ENCODE data around the gene HIF3A. TPM values are rescaled to one million over a fixed set of nuclear protein-coding genes. Genes with fewer than 3 reads are reported as not detected.
"Not testable (repeated sequence)": the region's sequence is repeated elsewhere in the genome, so short reads cannot be mapped to it uniquely, and the experiment has no call there.

The HIF3A gene
- total RNA-seq, 4 donors from 2014 or later: 3.8 to 52.8 (median 6.2) TPM

GRCh38 chr19:46373491-46374359, 76.9 kb downstream of the HIF3A start:
- peaks cover 38 to 80% (median 45%) of the 10 kb centered on the region in 3 donors for H3K4me1 ChIP-seq
- intact Hi-C loops (cut with DNase I): no loop called here
- no peaks in the 10 kb centered on the region for H3K9me3 ChIP-seq
- peak overlapping the region in 1 of 4 donors; percentile 37 for H3K4me3 ChIP-seq
- peak overlapping the region; percentile 84 to 93 (median 88) for H3K27ac ChIP-seq
- 24 to 38% methylated on average over 7 of the region's 17 CpGs for WGBS, 2 donors
- DNase-seq: peak; percentile 31
- peaks cover 10 to 37% (median 13%) of the 10 kb centered on the region in 3 donors for H3K36me3 ChIP-seq
- no peak for TF ChIP-seq POLR2A (IDR thresholded peaks at IDR 0.05)
- TF ChIP-seq CTCF (IDR thresholded peaks at IDR 0.05): peak in 3 of 6 experiments; percentile 6 to 24 (median 6)
- H3K27me3 ChIP-seq: no peaks in the 10 kb centered on the region

DNA sequence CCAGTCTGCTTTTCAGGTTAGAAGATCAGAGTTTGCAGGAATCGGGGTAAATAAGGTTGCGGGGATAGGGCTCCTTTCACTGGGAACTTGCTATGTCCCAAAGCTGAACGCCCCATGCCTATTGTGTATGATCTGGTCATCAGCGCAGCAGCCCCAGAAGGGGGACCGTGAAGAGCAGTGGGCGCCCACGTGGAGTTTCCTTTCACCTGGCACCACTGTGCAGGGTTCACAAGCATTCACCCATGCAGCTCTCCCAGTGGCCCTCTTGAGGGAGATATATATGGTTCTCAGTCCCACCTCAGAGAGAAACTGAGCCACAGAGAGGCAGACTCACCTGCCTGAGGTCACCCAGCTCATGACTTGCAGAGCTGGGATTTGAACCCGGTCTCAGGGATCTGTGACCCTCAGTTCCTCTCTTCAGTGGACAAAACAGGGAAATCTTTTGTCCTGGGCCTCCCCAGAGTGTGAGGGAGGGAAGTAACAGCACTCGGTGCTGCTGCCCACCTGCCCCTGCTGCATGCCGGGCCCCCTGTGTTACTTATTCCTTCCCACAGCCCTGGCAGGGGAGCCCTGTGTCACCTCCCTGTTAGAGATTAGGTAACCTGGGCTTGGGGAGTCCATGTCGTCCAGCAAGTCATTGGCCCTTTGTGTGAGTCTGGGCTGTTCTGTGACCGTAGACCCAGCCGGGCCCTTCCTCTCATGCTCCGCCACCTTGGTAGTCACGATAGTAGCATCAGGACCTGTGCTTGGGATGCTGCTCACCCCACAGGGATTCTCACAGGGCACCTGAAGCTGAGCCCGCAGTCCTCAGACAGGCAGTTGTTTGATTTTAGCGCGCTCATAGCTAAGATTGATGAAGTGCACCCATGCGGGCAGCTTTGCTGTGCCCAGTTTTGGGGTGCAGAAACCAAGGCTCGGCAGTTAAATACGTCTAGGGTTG, 78.0 kb downstream of the HIF3A start:
- DNase-seq: no peak
- H3K4me1 ChIP-seq: peaks cover 38 to 80% (median 45%) of the 10 kb centered on the region in 3 donors
- TF ChIP-seq POLR2A (IDR thresholded peaks at IDR 0.05) (no peak), CTCF (IDR thresholded peaks at IDR 0.05) (no peak)
- peak overlapping the region; percentile 84 to 93 (median 88) for H3K27ac ChIP-seq
- no peaks in the 10 kb centered on the region for H3K9me3 ChIP-seq
- 84% methylated on average over 6 to 13 of the region's 21 CpGs for WGBS, 2 donors
- intact Hi-C loops (cut with DNase I): no loop called here
- no peaks in the 10 kb centered on the region for H3K27me3 ChIP-seq
- peaks cover 10 to 43% (median 13%) of the 10 kb centered on the region in 3 donors for H3K36me3 ChIP-seq
- no peak overlapping the region for H3K4me3 ChIP-seq

- H3K27ac ChIP-seq; DNase-seq; H3K4me3 ChIP-seq; intact Hi-C loops (cut with DNase I); H3K27me3 ChIP-seq; H3K9me3 ChIP-seq: not testable (repeated sequence)
- peaks cover 38 to 76% (median 41%) of the 10 kb centered on the region in 3 donors for H3K4me1 ChIP-seq
- H3K36me3 ChIP-seq: peaks cover 10 to 51% (median 13%) of the 10 kb centered on the region in 3 donors
- WGBS, 2 donors: 66 to 96% methylated on average over 3 to 8 of the region's 22 CpGs
Measured at GRCh38 chr19:46375476-46376067, 78.7 kb downstream of the HIF3A start.

GRCh38 chr19:46376241-46377153, 79.7 kb downstream of the HIF3A start:
- TF ChIP-seq CTCF (IDR thresholded peaks at IDR 0.05) (no peak), POLR2A (IDR thresholded peaks at IDR 0.05) (no peak)
- H3K27ac ChIP-seq: no peak overlapping the region
- H3K4me1 ChIP-seq: peaks cover 30 to 68% (median 36%) of the 10 kb centered on the region in 3 donors

More at GRCh38 chr19:46376241-46377153, 79.7 kb downstream of the HIF3A start:
- WGBS, 2 donors: 87 to 89% methylated on average over 10 to 17 of the region's 20 CpGs
- Histone ChIP-seq H3K9me3 (no peaks in the 10 kb centered on the region), H3K4me3 (no peak overlapping the region), H3K27me3 (no peaks in the 10 kb centered on the region), H3K36me3 (peaks cover 10 to 60% (median 13%) of the 10 kb centered on the region in 3 donors)
- DNase-seq: no peak
- intact Hi-C loops (cut with DNase I): no loop called here

Measured in esophagus squamous epithelium (tissue), 5 donors.